Testis (tissue), 2 donors: ENCODE data around the gene PDPK1.

Source experiments
- CTCF ChIP-seq, 3 experiments: fragments of 450-650 bp in 2 of 3; fragments of 200-600 bp in 1 of 3; sonication (generic) in 1 of 3; IDR thresholded peaks; one replicate each; pipeline ENCODE4 v1.5.1; 2016 to 2019; ENCODE audit warnings: antibody characterized with exemption in 3 of 3, mild to moderate bottlenecking in 2 of 3, moderate library complexity in 1 of 3
- POLR2A ChIP-seq: fragments of 450-650 bp; IDR thresholded peaks from one replicate; pipeline ENCODE4 v1.6.1; 2017; ENCODE audit warnings: antibody characterized with exemption, mild to moderate bottlenecking, moderate library complexity

- TF ChIP-seq CTCF (IDR thresholded peaks at IDR 0.05) (no peak), POLR2A (no peak)
Measured at GRCh38 chr16:2535625-2536013, 2.2 kb upstream of the PDPK1 start.
